ENCODE results near the gene CXCR5.
"Not testable (repeated sequence)": the region's sequence is repeated elsewhere in the genome, so short reads cannot be mapped to it uniquely, and the experiment has no call there.

The CXCR5 gene

GRCh38 chr11:118883368-118884071, at the start of gene CXCR5:
Gene CXCR5 (plus strand): TSS chr11:118883892. CDS start chr11:118883942, 50 bp downstream.
- DNase-seq (ENCODE audit: low spot score): no peak

GRCh38 chr11:118834427-118835028, 49.2 kb upstream of the CXCR5 start:
- no peak for DNase-seq (ENCODE audit: low spot score)

- no peak for DNase-seq (ENCODE audit: low spot score)
Observed at GRCh38 chr11:118837868-118838267, 45.8 kb upstream of the CXCR5 start.

- no peak for DNase-seq (ENCODE audit: low spot score)
Observed at GRCh38 chr11:118838905-118839553, 44.7 kb upstream of the CXCR5 start.

- no peak for DNase-seq (ENCODE audit: low spot score)
Observed at GRCh38 chr11:118841469-118842242, 42.0 kb upstream of the CXCR5 start.

GRCh38 chr11:118842369-118842768, 41.3 kb upstream of the CXCR5 start:
- no peak for DNase-seq (ENCODE audit: low spot score)

GRCh38 chr11:118842843-118843242, 40.8 kb upstream of the CXCR5 start:
- DNase-seq (ENCODE audit: low spot score): not testable (repeated sequence)

- no peak for DNase-seq (ENCODE audit: low spot score)
Observed at GRCh38 chr11:118843565-118843964, 40.1 kb upstream of the CXCR5 start.

- DNase-seq (ENCODE audit: low spot score): peak; percentile 7
Observed at GRCh38 chr11:118845369-118845768, 38.3 kb upstream of the CXCR5 start.

GRCh38 chr11:118846181-118846935, 37.3 kb upstream of the CXCR5 start:
- DNase-seq (ENCODE audit: low spot score): no peak

GRCh38 chr11:118849825-118850224, 33.9 kb upstream of the CXCR5 start:
- DNase-seq (ENCODE audit: low spot score): no peak

GRCh38 chr11:118851970-118852369, 31.7 kb upstream of the CXCR5 start:
- no peak for DNase-seq (ENCODE audit: low spot score)

GRCh38 chr11:118853678-118854077, 30.0 kb upstream of the CXCR5 start:
- DNase-seq (ENCODE audit: low spot score): no peak

GRCh38 chr11:118856314-118856713, 27.4 kb upstream of the CXCR5 start:
- no peak for DNase-seq (ENCODE audit: low spot score)

- DNase-seq (ENCODE audit: low spot score): no peak
Observed at GRCh38 chr11:118857385-118857784, 26.3 kb upstream of the CXCR5 start.

GRCh38 chr11:118859973-118860372, 23.7 kb upstream of the CXCR5 start:
- DNase-seq (ENCODE audit: low spot score): no peak

GRCh38 chr11:118868659-118869058, 15.0 kb upstream of the CXCR5 start:
- DNase-seq (ENCODE audit: low spot score): no peak

- no peak for DNase-seq (ENCODE audit: low spot score)
Observed at GRCh38 chr11:118870396-118871343, 13.0 kb upstream of the CXCR5 start.

GRCh38 chr11:118872403-118872821, 11.3 kb upstream of the CXCR5 start:
- no peak for DNase-seq (ENCODE audit: low spot score)

GRCh38 chr11:118873804-118874203, 9.9 kb upstream of the CXCR5 start:
- DNase-seq (ENCODE audit: low spot score): no peak

GRCh38 chr11:118876286-118876685, 7.4 kb upstream of the CXCR5 start:
- DNase-seq (ENCODE audit: low spot score): no peak

Data from LoVo (cell line).